Mesothelial cell of epicardium (in vitro differentiated cells): ENCODE data around the gene MXRA7. TPM values are rescaled to one million over a fixed set of nuclear protein-coding genes. Genes with fewer than 3 reads are reported as not detected.
A peak's percentile ranks its signal among the peaks of the same experiment; 100 is the strongest.
"Not testable (repeated sequence)": the region's sequence is repeated elsewhere in the genome, so short reads cannot be mapped to it uniquely, and the experiment has no call there.

Source experiments
- DNase-seq, 2 experiments: peaks; one replicate each; pipeline ENCODE4 v3.0.0; 2021; ENCODE audit warnings: low spot score in 2 of 2; ENCODE audit not compliant: unreplicated experiment in 2 of 2
- H3K27ac Mint-ChIP-seq: 2 replicates; pipeline ENCODE4 v1.8.0; 2021; ENCODE audit warnings: mixed read lengths
- H3K27me3 Mint-ChIP-seq: 2 replicates; pipeline ENCODE4 v1.8.0; 2021; ENCODE audit warnings: low read depth, mixed read lengths
- H3K36me3 Mint-ChIP-seq: 2 replicates; pipeline ENCODE4 v1.8.0; 2021; ENCODE audit warnings: mixed read lengths
- H3K4me1 Mint-ChIP-seq: 2 replicates; pipeline ENCODE4 v1.8.0; 2021; ENCODE audit warnings: mixed read lengths
- H3K4me3 Mint-ChIP-seq: 2 replicates; pipeline ENCODE4 v1.8.0; 2021; ENCODE audit warnings: mild to moderate bottlenecking, moderate library complexity, mixed read lengths
- H3K9me3 Mint-ChIP-seq: 2 replicates; pipeline ENCODE4 v1.8.0; 2021; ENCODE audit warnings: mixed read lengths
- CTCF ChIP-seq: fragments of 200-600 bp; sonication (generic); IDR thresholded peaks from one replicate; pipeline ENCODE4 v1.5.0; 2021; ENCODE audit warnings: antibody characterized with exemption; ENCODE audit not compliant: unreplicated experiment
- total RNA-seq: library from RNA; stranded (reverse); gene quantifications from 3 replicates; pipeline ENCODE4 v1.2.1, GENCODE V29; 2021

Gene MXRA7
- total RNA-seq, 1 donor from 2014 or later = 53.6 TPM

DNA sequence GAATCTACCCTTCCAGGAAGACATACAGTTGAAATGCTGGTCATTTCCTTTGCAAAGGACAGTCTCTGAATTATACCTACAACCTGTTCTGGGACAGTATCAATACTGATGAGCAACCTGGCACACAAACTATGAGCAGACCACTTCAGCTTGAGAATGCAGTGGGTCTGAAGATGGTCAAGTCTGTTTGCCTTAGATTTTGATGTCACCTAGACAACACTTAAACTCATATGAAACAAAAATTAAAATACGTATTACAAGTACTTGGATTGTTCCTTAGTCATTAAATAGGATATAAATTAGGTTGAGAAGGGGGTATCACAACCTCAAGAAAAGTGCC lies 22.8 kb upstream of the MXRA7 start:
- peaks cover 38% of the 10 kb centered on the region for H3K4me1 Mint-ChIP-seq
- H3K36me3 Mint-ChIP-seq = peaks cover 37% of the 10 kb centered on the region
- H3K27ac Mint-ChIP-seq = peak overlapping the region; percentile 44
- no peaks in the 10 kb centered on the region for H3K27me3 Mint-ChIP-seq
- TF ChIP-seq CTCF = no peak
- H3K4me3 Mint-ChIP-seq = peak overlapping the region; percentile 98
- no peak for DNase-seq
- no peaks in the 10 kb centered on the region for H3K9me3 Mint-ChIP-seq

GRCh38 chr17:76732734-76733617 lies 22.2 kb upstream of the MXRA7 start:
- H3K4me3 Mint-ChIP-seq = no peak overlapping the region
- no peak for TF ChIP-seq CTCF
- H3K36me3 Mint-ChIP-seq = peaks cover 37% of the 10 kb centered on the region
- H3K27ac Mint-ChIP-seq = peak overlapping the region; percentile 44
- peaks cover 34% of the 10 kb centered on the region for H3K4me1 Mint-ChIP-seq
- no peak for DNase-seq
- no peaks in the 10 kb centered on the region for H3K27me3 Mint-ChIP-seq
- H3K9me3 Mint-ChIP-seq = no peaks in the 10 kb centered on the region

- H3K27ac Mint-ChIP-seq = peak overlapping the region; percentile 30
- H3K4me3 Mint-ChIP-seq, H3K27me3 Mint-ChIP-seq, H3K9me3 Mint-ChIP-seq, DNase-seq: not testable (repeated sequence)
- H3K4me1 Mint-ChIP-seq = peaks cover 41% of the 10 kb centered on the region
- peaks cover 37% of the 10 kb centered on the region for H3K36me3 Mint-ChIP-seq
Observed at GRCh38 chr17:76731800-76732733, 21.3 kb upstream of the MXRA7 start.

GRCh38 chr17:76727745-76728456 lies 17.1 kb upstream of the MXRA7 start:
- H3K27ac Mint-ChIP-seq = peak overlapping the region; percentile 81
- H3K36me3 Mint-ChIP-seq = peaks cover 17% of the 10 kb centered on the region
- peak overlapping the region; percentile 98 for H3K4me3 Mint-ChIP-seq
- H3K27me3 Mint-ChIP-seq = no peaks in the 10 kb centered on the region
- H3K4me1 Mint-ChIP-seq = peaks cover 22% of the 10 kb centered on the region
- no peak for DNase-seq
- no peaks in the 10 kb centered on the region for H3K9me3 Mint-ChIP-seq
- no peak for TF ChIP-seq CTCF

GRCh38 chr17:76726776-76727718 lies 16.3 kb upstream of the MXRA7 start, which contains the start of gene METTL23:
Gene METTL23 (plus strand): TSS chr17:76726839. CDS start chr17:76729711, 2,872 bp downstream.
- Mint-ChIP-seq H3K36me3 (peaks cover 15% of the 10 kb centered on the region), H3K4me1 (peaks cover 22% of the 10 kb centered on the region), H3K27ac (peak within 1 kb of the TSS; percentile 99), H3K27me3 (no peaks in the 10 kb centered on the region), H3K9me3 (no peaks in the 10 kb centered on the region), H3K4me3 (peak within 1 kb of the TSS; percentile 98)
- peak; percentile 67 for TF ChIP-seq CTCF
- DNase-seq = peak; percentile 67 to 78
